HepG2 (cell line): ENCODE data around the gene SERTAD1. TPM values are rescaled to one million over a fixed set of nuclear protein-coding genes. Genes with fewer than 3 reads are reported as not detected.

Source experiments
- ATF5 ChIP-seq: sonication (generic); formaldehyde crosslinking; IDR thresholded peaks from 2 replicates; pipeline ENCODE4 v1.4.0; 2020; ENCODE audit warnings: mild to moderate bottlenecking, low read depth, missing genetic modification reagents
- GZF1 ChIP-seq: sonication (generic); formaldehyde crosslinking; IDR thresholded peaks from 2 replicates; pipeline ENCODE4 v1.5.1; 2020; ENCODE audit warnings: mild to moderate bottlenecking, missing genetic modification reagents
- RERE ChIP-seq: IDR thresholded peaks from 2 replicates; pipeline ENCODE4 v1.6.1; 2016; ENCODE audit warnings: low read depth, missing genetic modification reagents, missing compliant biosample characterization
- ZBED4 ChIP-seq: sonication (generic); formaldehyde crosslinking; IDR thresholded peaks from 2 replicates; pipeline ENCODE4 v1.4.0; 2020; ENCODE audit warnings: missing genetic modification reagents, borderline replicate concordance
- ZNF136 ChIP-seq: sonication (generic); formaldehyde crosslinking; IDR thresholded peaks from 2 replicates; pipeline ENCODE4 v1.8.1; 2022; ENCODE audit warnings: low read depth, mild to moderate bottlenecking, moderate library complexity, missing genetic modification reagents
- ZNF138 ChIP-seq: sonication (generic); formaldehyde crosslinking; IDR thresholded peaks from 2 replicates; pipeline ENCODE4 v1.5.0; 2020; ENCODE audit warnings: mild to moderate bottlenecking, low read depth, missing genetic modification reagents
- ZNF557 ChIP-seq: sonication (generic); formaldehyde crosslinking; IDR thresholded peaks from 2 replicates; pipeline ENCODE4 v1.4.0; 2020; ENCODE audit warnings: missing genetic modification reagents
- ZNF703 ChIP-seq: sonication (generic); formaldehyde crosslinking; IDR thresholded peaks from 2 replicates; pipeline ENCODE4 v1.5.1; 2020; ENCODE audit warnings: missing genetic modification reagents, mild to moderate bottlenecking, moderate library complexity, borderline replicate concordance
- ZNF816 ChIP-seq: sonication (generic); formaldehyde crosslinking; IDR thresholded peaks from 2 replicates; pipeline ENCODE4 v1.8.0; 2022; ENCODE audit warnings: missing genetic modification reagents, mild to moderate bottlenecking, borderline replicate concordance
- polyA plus RNA-seq, 8 experiments: library from polyadenylated mRNA; depleted of rRNA in 3 of 8; stranded (reverse) in 7 of 8; unstranded in 1 of 8; fragments of >200 nt; fragmentation: Illumina TruSeq in 4 of 8; extraction: Trizol in 4 of 8; gene quantifications; 2 replicates each; pipeline versions ENCODE4 v1.2.1 to v1.2.3, GENCODE V29; 2011 to 2016; ENCODE audit warnings: low read depth in 4 of 8, missing spikeins in 1 of 8, mixed read lengths in 1 of 8; ENCODE audit not compliant: insufficient read depth in 1 of 8
- total RNA-seq, 5 experiments: library from RNA; depleted of rRNA; stranded (reverse); fragments of >200 nt; fragmentation: Illumina TruSeq; extraction: Trizol; gene quantifications; 2 replicates each; pipeline ENCODE4 v1.2.3, GENCODE V29; 2016; ENCODE audit warnings: low read depth in 1 of 5
- TF ChIP-seq, protein P1 (sequence below): IDR thresholded peaks from 2 replicates; pipeline ENCODE4 v1.6.1; 2016; ENCODE audit warnings: low read depth
- TF ChIP-seq, protein P2 (sequence below): sonication (generic); formaldehyde crosslinking; IDR thresholded peaks from 2 replicates; pipeline ENCODE4 v1.8.0; 2022; ENCODE audit warnings: mild to moderate bottlenecking, missing genetic modification reagents, borderline replicate concordance
- TF ChIP-seq, protein P3 (sequence below): sonication (generic); formaldehyde crosslinking; IDR thresholded peaks from 2 replicates; pipeline ENCODE4 v1.4.0; 2020; ENCODE audit warnings: missing genetic modification reagents

Gene SERTAD1
- total and polyA plus RNA-seq, 2 of the 13 experiments (the other 11 are each of a cell fraction or from before 2014, with no cell fraction given): 4.3 to 4.5 TPM

DNA sequence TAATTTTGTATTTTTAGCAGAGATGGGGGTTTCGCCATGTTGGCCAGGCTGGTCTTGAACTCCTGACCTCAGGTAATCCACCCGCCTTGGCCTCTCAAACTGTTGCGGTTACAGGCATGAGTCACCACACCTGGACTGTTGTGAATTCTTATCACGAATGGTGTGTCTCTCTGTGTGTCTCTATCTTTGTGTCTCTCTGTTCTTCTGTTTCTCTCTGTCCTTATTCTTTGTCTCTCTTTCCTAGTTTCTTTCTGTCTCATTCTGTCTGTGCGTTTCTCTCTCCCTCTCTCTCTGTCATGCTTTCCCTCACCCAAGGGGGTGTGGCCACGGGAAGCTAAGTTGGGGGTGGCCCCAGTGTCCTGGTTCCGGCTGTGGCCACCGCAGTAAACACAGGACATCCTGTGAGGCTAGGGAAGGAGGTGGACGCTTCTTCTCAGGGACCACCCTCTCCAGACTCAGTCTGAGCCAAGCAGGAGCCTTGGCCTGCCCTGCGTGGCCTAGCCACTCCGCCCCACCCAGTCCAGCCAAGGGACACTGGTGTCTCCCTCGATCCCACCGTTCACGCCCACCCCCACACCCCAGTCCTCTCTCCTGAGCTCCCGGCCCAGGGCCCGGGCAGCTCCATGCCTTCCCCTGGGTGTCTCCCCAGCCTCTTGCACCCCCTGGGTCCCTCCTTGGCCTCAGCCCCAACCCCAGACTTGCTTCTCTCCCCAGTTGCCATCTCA, 8.7 kb downstream of the SERTAD1 start (continued):
- TF ChIP-seq RERE (no peak), ZNF816 (no peak), ZBED4 (no peak), ZNF557 (CRISPR knock-in tag) (no peak), ZNF703 (no peak), ZNF136 (CRISPR knock-in tag) (no peak), GZF1 (CRISPR knock-in tag) (no peak), ZNF138 (CRISPR knock-in tag) (no peak), ATF5 (no peak)
- TF ChIP-seq, protein P1, sequence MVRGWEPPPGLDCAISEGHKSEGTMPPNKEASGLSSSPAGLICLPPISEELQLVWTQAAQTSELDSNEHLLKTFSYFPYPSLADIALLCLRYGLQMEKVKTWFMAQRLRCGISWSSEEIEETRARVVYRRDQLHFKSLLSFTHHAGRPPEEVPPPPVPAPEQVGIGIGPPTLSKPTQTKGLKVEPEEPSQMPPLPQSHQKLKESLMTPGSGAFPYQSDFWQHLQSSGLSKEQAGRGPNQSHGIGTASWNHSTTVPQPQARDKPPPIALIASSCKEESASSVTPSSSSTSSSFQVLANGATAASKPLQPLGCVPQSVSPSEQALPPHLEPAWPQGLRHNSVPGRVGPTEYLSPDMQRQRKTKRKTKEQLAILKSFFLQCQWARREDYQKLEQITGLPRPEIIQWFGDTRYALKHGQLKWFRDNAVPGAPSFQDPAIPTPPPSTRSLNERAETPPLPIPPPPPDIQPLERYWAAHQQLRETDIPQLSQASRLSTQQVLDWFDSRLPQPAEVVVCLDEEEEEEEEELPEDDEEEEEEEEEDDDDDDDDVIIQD (CRISPR knock-in tag): no peak
- TF ChIP-seq, protein P2, sequence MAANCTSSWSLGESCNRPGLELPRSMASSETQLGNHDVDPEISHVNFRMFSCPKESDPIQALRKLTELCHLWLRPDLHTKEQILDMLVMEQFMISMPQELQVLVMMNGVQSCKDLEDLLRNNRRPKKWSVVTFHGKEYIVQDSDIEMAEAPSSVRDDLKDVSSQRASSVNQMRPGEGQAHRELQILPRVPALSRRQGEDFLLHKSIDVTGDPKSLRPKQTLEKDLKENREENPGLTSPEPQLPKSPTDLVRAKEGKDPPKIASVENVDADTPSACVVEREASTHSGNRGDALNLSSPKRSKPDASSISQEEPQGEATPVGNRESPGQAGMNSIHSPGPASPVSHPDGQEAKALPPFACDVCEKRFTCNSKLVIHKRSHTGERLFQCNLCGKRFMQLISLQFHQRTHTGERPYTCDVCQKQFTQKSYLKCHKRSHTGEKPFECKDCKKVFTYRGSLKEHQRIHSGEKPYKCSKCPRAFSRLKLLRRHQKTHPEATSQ (CRISPR knock-in tag): no peak
- TF ChIP-seq, protein P3, sequence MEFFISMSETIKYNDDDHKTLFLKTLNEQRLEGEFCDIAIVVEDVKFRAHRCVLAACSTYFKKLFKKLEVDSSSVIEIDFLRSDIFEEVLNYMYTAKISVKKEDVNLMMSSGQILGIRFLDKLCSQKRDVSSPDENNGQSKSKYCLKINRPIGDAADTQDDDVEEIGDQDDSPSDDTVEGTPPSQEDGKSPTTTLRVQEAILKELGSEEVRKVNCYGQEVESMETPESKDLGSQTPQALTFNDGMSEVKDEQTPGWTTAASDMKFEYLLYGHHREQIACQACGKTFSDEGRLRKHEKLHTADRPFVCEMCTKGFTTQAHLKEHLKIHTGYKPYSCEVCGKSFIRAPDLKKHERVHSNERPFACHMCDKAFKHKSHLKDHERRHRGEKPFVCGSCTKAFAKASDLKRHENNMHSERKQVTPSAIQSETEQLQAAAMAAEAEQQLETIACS (CRISPR knock-in tag): no peak
